HG03060 (cell line): ENCODE data around the gene MN1.
"Not testable (repeated sequence)": the region's sequence is repeated elsewhere in the genome, so short reads cannot be mapped to it uniquely, and the experiment has no call there.

Experiments used
- ATAC-seq: cut with Tn5 transposase; IDR thresholded peaks from one replicate; pipeline ENCODE4 v1.9.1; 2021; ENCODE audit warnings: low read depth, moderate number of reproducible peaks; ENCODE audit not compliant: unreplicated experiment

Gene MN1

DNA sequence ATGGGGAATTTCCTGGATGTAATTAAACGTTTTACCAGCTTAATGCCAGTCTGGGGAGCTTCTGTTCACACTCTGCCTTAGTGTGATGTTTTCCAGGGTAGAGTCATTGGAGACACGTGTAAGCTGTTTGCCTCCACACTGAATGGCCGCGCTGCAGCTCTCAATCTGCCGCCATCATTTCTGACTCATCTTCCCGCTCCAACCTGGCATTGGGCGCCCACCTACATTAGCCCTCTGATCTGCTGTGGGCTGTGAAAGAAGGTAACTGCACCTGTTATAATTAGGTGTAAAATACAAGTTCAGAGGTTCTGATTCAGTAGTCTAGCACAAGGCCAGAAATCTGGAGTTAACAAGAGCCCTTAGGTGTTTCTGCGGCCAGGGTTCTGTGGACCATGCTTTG lies 54.6 kb downstream of the MN1 start:
- ATAC-seq: no peak

DNA sequence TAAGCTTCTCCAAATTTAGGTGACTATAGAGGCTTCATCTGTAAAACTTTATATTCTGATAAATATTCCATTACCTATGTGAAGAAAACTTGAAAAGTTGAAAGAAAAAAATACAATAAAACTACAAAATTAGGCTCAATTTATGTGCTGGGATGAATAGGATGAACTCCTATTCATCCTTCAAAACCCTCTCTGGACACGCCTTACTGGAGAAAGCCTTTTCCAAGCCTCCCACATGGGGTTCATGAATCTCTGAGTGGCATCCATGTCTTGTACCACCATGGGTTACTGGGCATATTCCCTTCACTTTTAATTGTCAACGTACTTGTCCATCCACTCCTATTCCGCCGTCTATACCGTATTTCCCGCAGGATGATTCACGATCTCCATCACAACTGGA lies 55.7 kb downstream of the MN1 start:
- no peak for ATAC-seq

DNA sequence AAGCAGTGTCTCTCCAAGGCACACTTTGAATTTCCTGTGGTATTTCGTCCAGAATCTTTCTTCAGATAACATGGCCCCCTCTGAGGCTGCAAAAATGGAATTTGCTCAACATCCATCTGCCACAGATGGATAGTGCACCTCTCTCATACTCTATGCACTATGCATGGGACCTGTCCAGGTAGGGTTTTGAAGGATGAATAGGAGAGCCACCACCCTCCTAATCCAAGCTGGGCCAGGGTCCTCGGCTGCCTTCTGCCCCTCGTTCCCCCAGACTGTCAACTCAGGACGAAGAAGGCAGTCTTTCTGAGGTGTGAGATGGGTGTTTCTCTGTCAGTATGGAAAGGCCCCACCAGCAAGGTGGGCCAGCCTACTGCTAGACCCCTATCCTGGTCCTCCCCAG lies 56.4 kb downstream of the MN1 start:
- ATAC-seq: no peak

DNA sequence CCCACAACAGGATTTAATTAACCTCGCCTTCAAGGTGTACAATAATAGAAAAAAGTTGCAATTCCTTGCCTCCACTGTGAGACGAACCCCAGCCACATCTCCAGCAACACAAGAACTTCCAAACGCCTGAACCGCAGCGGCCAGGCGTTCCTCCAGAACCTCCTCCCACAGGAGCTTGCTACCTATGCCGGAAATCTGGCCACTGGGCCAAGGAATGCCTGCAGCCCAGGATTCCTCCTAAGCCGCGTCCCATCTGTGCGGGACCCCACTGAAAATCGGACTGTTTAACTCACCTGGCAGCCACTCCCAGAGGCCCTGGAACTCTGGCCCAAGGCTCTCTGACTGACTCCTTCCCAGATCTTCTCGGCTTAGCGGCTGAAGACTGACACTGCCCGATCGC lies 57.5 kb downstream of the MN1 start:
- ATAC-seq: not testable (repeated sequence)

DNA sequence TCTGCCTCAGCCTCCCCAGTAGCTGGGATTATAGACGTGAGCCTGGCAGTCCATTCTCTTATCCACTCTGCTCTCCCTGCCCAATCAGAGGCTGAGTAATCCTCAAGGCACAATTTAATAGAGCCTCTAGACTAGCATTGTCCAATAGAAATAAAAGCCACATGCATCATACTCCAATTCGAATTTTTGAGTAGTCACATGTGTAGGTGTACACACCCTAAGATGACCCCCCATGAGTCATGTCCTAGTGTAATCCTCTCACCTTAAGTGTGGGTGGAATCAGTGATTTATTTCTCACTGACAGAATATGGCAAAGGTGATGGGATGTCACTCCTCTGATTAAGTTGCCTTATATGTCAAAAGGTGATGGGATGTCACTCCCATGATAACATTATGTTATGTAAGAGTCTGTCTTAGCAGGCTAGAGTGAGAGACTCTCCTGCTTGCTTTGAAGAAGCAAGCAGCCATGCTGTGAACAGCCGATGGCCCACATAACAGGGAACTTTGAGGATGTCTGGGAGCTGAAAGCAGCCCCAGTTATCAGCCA lies 61.3 kb downstream of the MN1 start:
- ATAC-seq: no peak

DNA sequence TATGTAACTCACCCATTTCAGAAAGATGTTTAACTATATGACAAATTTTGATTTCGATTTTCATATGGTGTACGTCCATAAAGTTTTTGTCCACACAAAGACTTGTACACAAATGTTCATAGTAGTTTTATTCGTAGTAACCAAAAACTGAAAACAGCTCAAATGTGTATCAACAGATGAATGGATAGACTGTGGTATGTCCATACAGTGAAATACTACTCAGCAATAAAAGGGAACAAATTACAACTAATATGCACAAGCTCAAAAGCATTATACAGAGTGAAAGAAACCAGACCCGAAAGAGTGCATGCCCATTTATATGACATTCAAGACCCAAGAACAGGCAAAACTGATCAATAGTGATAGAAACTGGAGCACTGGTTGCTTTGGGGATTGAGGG lies 64.0 kb downstream of the MN1 start:
- no peak for ATAC-seq

DNA sequence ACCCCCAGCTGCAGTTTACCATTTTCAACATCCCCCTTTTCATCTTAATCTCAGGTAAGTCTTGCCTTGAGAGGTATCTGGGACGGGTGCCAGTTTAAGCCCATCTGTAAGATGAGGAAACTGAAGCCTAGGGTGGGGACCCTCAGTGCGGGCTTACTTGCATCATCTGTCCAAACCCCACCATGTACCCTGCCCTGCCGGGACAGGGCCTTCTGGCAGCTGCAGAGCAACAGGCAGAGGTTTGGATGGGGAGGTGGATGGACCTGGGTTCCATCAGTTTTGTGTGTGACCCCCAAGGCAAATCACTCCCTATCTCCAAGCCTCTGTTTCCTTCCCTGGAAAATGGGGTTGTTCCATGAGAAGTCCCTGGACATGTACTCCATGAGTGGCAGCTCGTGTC lies 67.5 kb downstream of the MN1 start:
- no peak for ATAC-seq

DNA sequence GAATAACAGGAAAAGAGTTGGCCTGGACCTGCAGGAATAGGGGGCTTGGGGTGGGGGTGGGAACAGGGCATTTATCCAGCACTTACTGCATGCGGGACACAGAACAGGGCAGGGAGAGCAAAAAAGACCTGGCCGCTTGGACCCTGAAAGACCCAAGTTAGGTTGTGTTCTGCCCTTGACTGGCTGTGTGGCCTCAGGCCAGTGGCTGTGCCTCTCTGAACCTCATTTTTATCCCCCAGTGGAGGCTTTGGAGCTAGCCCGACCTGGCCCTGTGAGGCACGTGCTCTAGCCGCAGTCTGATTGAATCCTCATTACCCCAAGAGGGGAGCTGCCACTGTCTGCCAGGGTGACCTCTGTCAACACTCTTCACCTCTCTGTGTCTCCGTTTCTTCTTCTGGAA lies 68.7 kb downstream of the MN1 start:
- ATAC-seq: no peak

DNA sequence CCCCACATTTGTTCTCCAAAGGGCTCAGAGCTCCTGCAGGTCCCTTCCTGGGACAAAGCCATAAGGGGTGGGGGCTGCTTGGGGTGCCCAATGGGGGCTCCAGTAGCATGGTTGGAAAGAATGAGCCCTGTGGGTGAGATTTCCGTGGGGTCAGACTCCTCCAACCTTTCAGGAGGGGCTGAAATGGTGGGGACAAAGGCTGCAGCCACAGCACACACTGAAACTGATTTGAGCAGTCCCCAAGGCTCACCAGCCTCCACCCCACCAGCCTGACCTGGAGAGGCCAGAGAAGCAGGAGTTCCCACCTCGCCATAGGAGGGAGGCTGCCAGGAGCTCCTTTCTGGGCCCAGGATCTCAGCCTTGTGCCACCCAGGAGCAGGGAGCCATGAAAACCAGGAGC lies 69.2 kb downstream of the MN1 start:
- no peak for ATAC-seq

DNA sequence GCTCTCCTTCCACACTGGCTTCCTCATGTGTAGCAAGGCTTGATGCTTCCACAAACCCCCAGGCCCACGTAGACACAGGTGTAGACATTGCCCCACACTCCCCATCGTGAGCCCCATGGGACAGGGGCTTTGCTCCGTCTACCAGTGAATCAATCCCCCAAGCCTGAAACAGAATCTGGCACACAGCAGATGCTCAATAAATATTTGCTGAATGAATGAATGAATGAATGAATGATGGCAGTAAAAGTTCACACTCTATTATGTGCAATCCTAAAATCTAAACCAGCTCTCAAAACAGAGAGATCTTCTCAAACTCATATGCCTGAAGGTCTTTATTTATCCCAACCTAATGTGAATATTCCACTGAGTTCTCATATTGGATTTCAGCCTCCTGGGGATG lies 69.9 kb downstream of the MN1 start:
- no peak for ATAC-seq

DNA sequence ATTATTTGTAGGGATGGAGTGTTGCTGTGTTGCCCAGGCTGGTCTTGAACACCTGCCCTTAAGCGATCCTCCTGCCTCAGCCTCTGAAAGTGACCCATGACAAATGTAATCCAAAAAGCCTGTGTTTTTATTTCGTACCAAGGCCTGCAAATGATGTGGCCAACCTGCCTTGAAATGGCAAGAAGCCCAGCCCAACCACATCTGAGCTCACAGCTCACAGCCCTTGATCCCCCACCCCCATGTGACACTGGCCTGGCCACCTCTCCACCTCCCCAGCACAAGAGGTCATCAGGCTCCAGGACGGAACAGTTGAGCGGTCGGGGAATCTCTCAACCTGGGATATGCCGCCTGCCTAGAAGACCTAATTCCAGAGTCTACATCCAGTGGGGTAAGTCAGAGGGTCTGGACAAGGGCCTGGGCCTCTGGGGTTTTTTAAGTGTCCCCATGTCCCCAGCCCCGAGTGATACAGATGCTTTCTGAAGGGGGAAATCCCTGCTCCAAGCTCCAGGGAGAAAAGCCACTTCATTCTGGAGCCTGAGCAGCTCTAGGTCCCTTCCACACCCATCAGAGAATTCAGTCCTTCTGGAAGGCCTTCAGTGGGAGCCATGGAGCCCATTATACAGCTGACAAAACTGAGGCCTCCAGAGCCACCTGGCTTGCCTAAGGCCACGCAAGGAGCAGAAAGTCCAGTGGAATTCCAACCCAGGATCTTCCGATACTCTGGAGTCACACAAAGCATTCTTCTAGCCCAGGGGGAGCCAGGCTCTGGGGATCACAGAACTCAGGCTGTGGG lies 70.7 kb downstream of the MN1 start:
- ATAC-seq: no peak

DNA sequence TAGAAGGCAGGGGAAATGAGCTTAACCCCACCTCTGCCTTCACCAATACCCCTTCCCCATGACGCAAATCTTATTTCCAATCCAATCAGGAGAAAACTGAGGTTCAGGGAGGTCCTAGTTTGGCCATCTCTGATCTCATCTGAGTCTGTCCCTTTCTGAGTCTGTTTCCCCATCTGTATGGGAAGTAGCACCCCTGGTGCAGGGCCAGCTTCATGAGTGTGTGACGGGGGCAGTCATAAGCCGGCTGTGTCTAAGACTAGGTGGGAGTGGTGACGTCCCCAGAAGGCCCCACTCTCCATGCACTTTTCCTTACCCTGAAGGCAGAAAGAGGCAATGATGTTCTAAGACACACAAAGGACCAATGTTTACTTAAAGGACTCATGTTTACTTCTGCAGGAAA lies 72.3 kb downstream of the MN1 start:
- ATAC-seq: no peak

DNA sequence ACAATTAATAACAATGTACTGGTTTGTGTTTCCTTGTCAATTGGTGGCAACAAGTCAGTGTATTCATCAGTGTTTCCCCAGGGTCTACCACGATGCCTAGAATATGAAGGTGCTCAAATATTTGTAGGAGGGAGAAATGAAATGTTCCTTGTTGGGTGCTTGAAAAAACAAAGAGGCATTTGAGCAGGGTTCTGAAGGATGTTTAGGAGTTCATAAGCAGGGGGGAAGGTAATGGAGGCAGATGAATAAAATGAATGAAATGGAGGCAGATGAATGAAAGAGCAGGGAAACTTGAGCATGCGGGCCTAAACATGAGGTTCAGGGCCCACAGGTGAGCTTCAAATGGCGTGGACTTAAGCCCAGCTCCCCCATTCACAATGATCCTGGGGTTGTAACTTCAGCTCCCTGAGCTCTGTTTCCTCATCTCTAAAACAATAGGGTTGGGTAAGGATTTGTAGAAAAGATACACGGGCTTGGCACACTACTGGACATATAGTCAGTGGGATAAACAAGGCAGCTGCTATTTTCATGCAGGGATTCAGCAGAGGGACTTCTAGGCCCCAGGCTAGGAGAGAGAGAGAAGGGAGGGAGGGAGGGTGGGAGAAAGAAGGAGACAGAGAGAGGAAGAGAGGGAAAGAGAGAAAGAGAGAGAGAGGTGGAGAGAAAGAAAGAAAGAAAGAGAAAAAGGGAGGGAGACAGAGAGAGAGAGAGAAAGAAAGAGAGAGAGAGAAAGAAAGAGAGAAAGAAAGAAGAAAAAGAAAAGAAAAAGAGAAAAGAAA lies 73.7 kb downstream of the MN1 start:
- ATAC-seq: no peak

DNA sequence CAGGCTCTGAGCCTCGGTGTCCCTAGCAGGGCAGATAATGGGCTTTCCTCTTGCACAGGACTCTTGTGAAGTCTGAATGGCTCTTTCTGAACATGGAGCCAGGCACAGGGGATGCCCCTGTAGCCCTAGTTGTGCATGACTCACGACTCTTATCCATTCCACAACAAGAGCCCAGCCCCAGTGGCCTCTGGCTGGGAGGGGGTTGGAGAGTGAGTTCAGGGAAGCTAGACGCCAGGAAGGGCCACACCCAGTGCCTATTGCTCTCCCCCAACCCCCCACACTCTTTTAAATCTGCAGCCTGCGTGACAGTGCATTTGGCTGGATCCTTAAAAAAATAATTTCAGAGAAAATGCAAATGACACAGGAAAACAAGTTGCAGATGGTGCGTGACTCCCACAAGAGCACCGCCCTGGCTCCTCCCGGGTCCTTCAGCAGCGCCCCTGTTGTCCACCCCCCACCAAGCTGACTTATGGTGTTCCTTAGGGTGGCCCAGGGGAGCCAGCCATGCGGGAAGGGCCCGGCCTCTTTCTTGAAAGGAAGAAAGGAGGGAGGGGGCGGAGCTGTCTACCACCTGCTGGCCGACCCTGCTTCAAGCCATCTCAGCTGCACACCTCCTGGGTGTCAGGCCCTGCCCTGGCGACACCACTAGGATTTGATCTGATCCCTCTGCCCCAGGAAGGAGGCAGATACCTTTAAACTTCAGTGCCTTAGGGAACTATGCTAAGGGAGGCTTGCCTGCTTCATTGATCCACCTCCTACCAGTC lies 74.7 kb downstream of the MN1 start:
- ATAC-seq: no peak

DNA sequence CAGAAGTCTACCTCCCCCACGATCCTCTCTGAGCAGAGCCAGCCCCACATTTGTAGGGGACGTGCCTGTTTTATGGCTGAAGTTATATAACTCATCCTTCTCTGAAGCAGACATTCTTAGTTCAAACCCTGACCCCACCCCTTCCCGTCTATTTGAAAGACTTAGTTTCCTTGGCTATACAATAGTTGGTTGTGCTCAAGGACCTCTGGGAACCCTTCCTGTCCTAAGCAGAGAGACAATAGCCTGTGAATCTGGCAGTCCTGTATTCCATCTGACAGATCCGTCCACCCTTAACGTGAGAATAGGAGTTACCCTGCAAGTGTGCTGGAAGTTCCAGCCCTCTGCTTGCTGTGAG lies 75.2 kb downstream of the MN1 start:
- ATAC-seq: no peak

DNA sequence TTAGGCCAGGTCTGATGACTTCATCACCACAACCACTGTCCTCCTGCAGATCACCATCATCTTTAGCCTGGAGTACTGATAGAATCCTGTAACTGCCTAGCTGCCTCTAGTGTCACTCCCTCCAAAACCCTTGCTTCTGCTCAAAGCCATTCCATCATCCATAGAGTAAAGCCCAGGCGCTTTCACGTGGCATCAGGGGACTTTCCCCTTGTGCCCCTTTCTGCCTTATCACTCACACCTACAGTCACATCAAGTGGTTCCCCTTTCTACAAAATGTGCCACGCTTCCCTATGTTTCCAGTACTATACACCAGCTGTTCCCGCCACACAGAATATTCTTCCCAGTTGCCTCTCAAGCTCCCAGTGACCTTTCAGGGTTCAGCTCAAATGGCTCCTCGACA lies 75.9 kb downstream of the MN1 start:
- ATAC-seq: no peak

DNA sequence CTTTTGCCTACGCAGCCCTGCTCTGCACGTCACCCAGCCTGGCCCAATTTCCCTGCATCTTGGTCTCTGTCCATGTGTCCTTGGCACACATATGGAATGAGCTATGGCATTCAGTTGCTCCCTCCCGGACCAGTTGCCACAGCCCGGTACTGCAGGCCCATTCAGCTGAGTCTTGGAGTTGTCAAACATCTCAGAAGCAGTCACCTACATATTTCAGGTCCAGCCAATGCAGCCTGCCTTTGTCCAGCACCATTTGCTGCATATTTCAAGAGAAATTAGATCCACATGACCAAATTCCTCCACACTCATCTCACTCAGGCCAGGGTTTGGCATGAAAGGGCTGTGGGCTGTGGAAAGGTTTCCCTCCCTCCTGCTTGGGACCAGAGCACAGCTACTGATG lies 76.8 kb downstream of the MN1 start:
- no peak for ATAC-seq

DNA sequence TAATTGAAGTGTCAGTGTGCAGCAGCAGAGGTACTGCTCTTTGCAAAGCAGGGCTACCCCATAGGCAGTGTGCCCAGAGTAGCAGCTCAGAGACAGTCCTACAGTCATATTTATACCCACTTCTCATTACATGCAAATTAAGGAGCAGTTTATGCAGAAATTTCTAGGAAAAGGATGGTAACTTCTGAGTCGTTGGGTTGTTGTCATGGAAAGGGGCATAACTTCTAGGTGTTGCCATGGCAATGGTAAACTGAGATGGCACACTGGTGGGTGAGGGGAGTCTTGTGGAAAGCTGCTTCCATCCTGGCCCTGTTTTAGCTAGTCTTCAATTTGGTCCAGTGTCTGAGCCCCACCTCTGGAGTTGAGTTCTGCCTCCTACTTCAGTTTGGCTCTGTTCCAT lies 77.4 kb downstream of the MN1 start:
- ATAC-seq: no peak

DNA sequence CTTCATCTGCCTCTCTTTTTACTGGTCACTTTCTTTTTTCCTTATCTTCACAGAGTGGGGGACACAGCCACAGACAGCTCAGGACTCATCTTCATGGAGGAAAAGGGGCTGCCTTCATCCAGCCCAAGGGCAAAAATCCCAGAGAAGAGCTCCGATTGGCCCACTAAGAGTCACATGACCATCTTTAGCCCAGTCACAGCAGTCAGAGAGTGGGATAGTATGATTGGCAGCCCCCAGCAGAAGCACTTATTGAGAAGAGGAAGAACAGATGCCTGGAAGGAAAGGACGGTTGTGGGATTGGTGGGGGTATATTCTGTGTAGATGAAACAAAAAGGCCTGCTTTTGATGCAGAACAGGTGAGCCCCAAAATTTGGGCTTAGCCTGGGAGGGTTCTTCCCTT lies 77.8 kb downstream of the MN1 start:
- ATAC-seq: no peak

DNA sequence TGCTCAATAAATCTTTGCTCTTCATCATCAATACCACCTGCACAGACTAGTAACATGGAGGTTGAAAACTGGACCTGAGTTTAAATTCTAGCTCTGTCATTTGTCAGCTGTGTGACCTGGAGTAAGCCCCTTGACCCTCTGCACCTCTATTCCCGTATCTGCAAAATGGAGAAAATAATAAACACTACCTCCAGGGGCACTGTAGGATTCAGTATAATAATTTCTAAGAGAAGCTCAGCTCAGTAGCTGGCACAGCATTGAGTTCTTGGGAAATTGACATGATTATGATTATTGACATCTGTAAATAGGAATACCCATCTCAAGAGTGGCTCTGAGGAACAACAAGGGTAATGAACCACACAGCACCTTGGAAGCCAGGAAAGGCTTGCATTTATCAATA lies 78.4 kb downstream of the MN1 start:
- no peak for ATAC-seq

DNA sequence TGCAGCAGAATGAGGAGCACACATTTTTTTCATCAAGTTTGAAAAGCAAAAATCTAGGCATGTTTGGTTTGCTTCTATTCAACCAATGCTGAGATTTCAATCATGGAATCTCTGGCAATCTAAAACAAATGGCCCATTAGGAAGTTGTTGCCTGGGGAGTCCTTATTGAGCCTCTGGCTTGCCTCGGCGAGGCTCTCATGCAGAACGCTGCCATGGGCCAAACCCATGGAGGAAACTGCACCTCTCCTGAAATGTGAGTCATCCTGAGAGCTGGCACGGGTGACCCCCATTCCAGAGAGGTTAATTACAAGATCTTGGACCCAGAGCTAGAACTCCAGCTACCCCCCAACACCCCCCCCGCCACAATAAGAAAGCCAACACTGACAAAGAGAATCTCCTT lies 80.7 kb downstream of the MN1 start:
- ATAC-seq: no peak
